SK-N-SH (cell line): ENCODE measurements around the gene ANKS6.

Experiments used
- CHD2 ChIP-seq: fragments of 150-350 bp; IDR thresholded peaks from 2 replicates; pipeline ENCODE4 v1.6.1; 2018; ENCODE audit warnings: low read length; ENCODE audit not compliant: partially characterized antibody
- EP300 ChIP-seq, 2 experiments: IDR thresholded peaks; 2 replicates each; pipeline versions ENCODE4 v1.4.0 to v1.6.1; 2012; ENCODE audit warnings: borderline replicate concordance in 1 of 2, low read depth in 1 of 2, low read length in 1 of 2
- NRF1 ChIP-seq: IDR thresholded peaks from 2 replicates; pipeline ENCODE4 v1.6.1; 2012; ENCODE audit warnings: low read depth, mild to moderate bottlenecking, low read length
- POLR2AphosphoS5 ChIP-seq: IDR thresholded peaks from 2 replicates; pipeline ENCODE4 v1.6.1; 2012; ENCODE audit warnings: low read depth, low read length
- RCOR1 ChIP-seq: fragments of 150-350 bp; IDR thresholded peaks from 2 replicates; pipeline ENCODE4 v1.6.1; 2017; ENCODE audit warnings: antibody characterized with exemption, low read length
- RFX5 ChIP-seq: IDR thresholded peaks from 2 replicates; pipeline ENCODE4 v1.6.1; 2012; ENCODE audit warnings: mild to moderate bottlenecking, improper control_type of control experiment, low read length
- SMC3 ChIP-seq: IDR thresholded peaks from 2 replicates; pipeline ENCODE4 v1.6.1; 2012; ENCODE audit warnings: low read depth, low read length, improper control_type of control experiment
- TAF1 ChIP-seq: IDR thresholded peaks from 2 replicates; pipeline ENCODE4 v1.6.1; 2012; ENCODE audit warnings: low read depth, mild to moderate bottlenecking, low read length, moderate library complexity, borderline replicate concordance
- YY1 ChIP-seq: IDR thresholded peaks from 2 replicates; pipeline ENCODE4 v1.4.0; 2012; ENCODE audit warnings: low read depth, mild to moderate bottlenecking
- TF ChIP-seq, protein P1 (sequence below): fragments of 200-600 bp; sonication (generic); IDR thresholded peaks from 2 replicates; pipeline ENCODE4 v1.6.1; 2017; ENCODE audit warnings: antibody characterized with exemption, mild to moderate bottlenecking, moderate library complexity
- TF ChIP-seq, protein P2 (sequence below): fragments of 150-350 bp; IDR thresholded peaks from 2 replicates; pipeline ENCODE4 v1.6.1; 2017; ENCODE audit warnings: antibody characterized with exemption, low read length, low read depth, borderline replicate concordance
- TF ChIP-seq, protein P3 (sequence below): IDR thresholded peaks from 2 replicates; pipeline ENCODE4 v1.4.0; 2012; ENCODE audit warnings: low read depth

DNA sequence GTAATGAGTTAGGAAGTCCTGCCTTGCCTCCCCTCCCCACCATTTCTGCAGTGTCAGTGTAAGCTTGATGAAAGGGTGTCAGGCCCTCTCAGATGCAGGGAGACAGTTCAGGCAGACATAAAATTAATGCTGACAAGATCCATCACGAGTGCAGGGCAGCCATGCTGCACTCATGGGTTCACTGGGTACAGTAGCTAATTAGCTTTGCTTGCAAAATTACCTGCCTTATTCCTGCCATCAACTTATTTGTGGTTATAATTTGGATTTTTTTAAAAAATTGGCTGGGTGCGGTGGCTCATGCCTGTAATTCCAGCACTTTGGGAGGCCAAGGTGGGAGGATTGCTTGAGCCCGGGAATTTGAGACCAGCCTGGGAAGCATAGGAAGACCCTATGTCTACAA is 29.1 kb upstream of the ANKS6 start:
- no peak for TF ChIP-seq EP300 (IDR thresholded peaks at IDR 0.05; ENCODE audit: borderline replicate concordance in 1 of 2, low read depth in 1 of 2, low read length in 1 of 2)
- TF ChIP-seq YY1: no peak
- TF ChIP-seq, protein P1, sequence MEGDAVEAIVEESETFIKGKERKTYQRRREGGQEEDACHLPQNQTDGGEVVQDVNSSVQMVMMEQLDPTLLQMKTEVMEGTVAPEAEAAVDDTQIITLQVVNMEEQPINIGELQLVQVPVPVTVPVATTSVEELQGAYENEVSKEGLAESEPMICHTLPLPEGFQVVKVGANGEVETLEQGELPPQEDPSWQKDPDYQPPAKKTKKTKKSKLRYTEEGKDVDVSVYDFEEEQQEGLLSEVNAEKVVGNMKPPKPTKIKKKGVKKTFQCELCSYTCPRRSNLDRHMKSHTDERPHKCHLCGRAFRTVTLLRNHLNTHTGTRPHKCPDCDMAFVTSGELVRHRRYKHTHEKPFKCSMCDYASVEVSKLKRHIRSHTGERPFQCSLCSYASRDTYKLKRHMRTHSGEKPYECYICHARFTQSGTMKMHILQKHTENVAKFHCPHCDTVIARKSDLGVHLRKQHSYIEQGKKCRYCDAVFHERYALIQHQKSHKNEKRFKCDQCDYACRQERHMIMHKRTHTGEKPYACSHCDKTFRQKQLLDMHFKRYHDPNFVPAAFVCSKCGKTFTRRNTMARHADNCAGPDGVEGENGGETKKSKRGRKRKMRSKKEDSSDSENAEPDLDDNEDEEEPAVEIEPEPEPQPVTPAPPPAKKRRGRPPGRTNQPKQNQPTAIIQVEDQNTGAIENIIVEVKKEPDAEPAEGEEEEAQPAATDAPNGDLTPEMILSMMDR: no peak
- TF ChIP-seq, protein P2, sequence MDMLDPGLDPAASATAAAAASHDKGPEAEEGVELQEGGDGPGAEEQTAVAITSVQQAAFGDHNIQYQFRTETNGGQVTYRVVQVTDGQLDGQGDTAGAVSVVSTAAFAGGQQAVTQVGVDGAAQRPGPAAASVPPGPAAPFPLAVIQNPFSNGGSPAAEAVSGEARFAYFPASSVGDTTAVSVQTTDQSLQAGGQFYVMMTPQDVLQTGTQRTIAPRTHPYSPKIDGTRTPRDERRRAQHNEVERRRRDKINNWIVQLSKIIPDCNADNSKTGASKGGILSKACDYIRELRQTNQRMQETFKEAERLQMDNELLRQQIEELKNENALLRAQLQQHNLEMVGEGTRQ: no peak
- no peak for TF ChIP-seq TAF1
- TF ChIP-seq POLR2AphosphoS5: no peak
- no peak for TF ChIP-seq SMC3
- TF ChIP-seq RCOR1: no peak
- TF ChIP-seq CHD2: no peak
- no peak for TF ChIP-seq NRF1
- TF ChIP-seq, protein P3, sequence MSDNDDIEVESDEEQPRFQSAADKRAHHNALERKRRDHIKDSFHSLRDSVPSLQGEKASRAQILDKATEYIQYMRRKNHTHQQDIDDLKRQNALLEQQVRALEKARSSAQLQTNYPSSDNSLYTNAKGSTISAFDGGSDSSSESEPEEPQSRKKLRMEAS: no peak
- TF ChIP-seq RFX5: no peak
